Measurements from ENCODE around the gene CTU2. TPM values are rescaled to one million over a fixed set of nuclear protein-coding genes. Genes with fewer than 3 reads are reported as not detected.

Gene CTU2
- total RNA-seq, 1 donor from 2014 or later: 20.6 TPM

- Mint-ChIP-seq H3K27me3 (ENCODE audit: unreplicated experiment) (no peaks in the 10 kb centered on the region), H3K27ac (ENCODE audit: unreplicated experiment) (no peak overlapping the region), H3K4me1 (ENCODE audit: unreplicated experiment) (no peaks in the 10 kb centered on the region), H3K4me3 (ENCODE audit: unreplicated experiment) (no peak overlapping the region), H3K36me3 (ENCODE audit: unreplicated experiment) (no peaks in the 10 kb centered on the region), H3K9me3 (ENCODE audit: unreplicated experiment) (no peaks in the 10 kb centered on the region)
- no peak for TF ChIP-seq CTCF (IDR thresholded peaks at IDR 0.05)
- no peak for DNase-seq (ENCODE audit: extremely low spot score, unreplicated experiment)
These were observed 29.6 kb upstream of the CTU2 start for GRCh38 chr16:88676502-88677242.

GRCh38 chr16:88677721-88678120, 28.6 kb upstream of the CTU2 start:
- Mint-ChIP-seq H3K27ac (ENCODE audit: unreplicated experiment) (no peak overlapping the region), H3K36me3 (ENCODE audit: unreplicated experiment) (no peaks in the 10 kb centered on the region), H3K27me3 (ENCODE audit: unreplicated experiment) (peaks cover 2% of the 10 kb centered on the region), H3K4me1 (ENCODE audit: unreplicated experiment) (no peaks in the 10 kb centered on the region), H3K4me3 (ENCODE audit: unreplicated experiment) (no peak overlapping the region), H3K9me3 (ENCODE audit: unreplicated experiment) (no peaks in the 10 kb centered on the region)
- no peak for TF ChIP-seq CTCF (IDR thresholded peaks at IDR 0.05)
- no peak for DNase-seq (ENCODE audit: extremely low spot score, unreplicated experiment)

- no peak overlapping the region for H3K27ac Mint-ChIP-seq (ENCODE audit: unreplicated experiment)
- no peaks in the 10 kb centered on the region for H3K9me3 Mint-ChIP-seq (ENCODE audit: unreplicated experiment)
- peaks cover 2% of the 10 kb centered on the region for H3K27me3 Mint-ChIP-seq (ENCODE audit: unreplicated experiment)
- no peak overlapping the region for H3K4me3 Mint-ChIP-seq (ENCODE audit: unreplicated experiment)
- H3K4me1 Mint-ChIP-seq (ENCODE audit: unreplicated experiment): no peaks in the 10 kb centered on the region
- H3K36me3 Mint-ChIP-seq (ENCODE audit: unreplicated experiment): no peaks in the 10 kb centered on the region
- no peak for TF ChIP-seq CTCF (IDR thresholded peaks at IDR 0.05)
- DNase-seq (ENCODE audit: extremely low spot score, unreplicated experiment): no peak
These were observed 27.9 kb upstream of the CTU2 start for GRCh38 chr16:88678224-88678979.

GRCh38 chr16:88680554-88681083, 25.7 kb upstream of the CTU2 start:
- no peak overlapping the region for H3K27ac Mint-ChIP-seq (ENCODE audit: unreplicated experiment)
- TF ChIP-seq CTCF (IDR thresholded peaks at IDR 0.05): no peak
- no peak overlapping the region for H3K4me3 Mint-ChIP-seq (ENCODE audit: unreplicated experiment)
- H3K36me3 Mint-ChIP-seq (ENCODE audit: unreplicated experiment): no peaks in the 10 kb centered on the region
- no peak for DNase-seq (ENCODE audit: extremely low spot score, unreplicated experiment)
- H3K4me1 Mint-ChIP-seq (ENCODE audit: unreplicated experiment): peaks cover 2% of the 10 kb centered on the region
- no peaks in the 10 kb centered on the region for H3K9me3 Mint-ChIP-seq (ENCODE audit: unreplicated experiment)
- H3K27me3 Mint-ChIP-seq (ENCODE audit: unreplicated experiment): peaks cover 20% of the 10 kb centered on the region

GRCh38 chr16:88681084-88681680, 25.1 kb upstream of the CTU2 start:
- TF ChIP-seq CTCF (IDR thresholded peaks at IDR 0.05): peak; percentile 20
- no peak overlapping the region for H3K27ac Mint-ChIP-seq (ENCODE audit: unreplicated experiment)
- H3K4me3 Mint-ChIP-seq (ENCODE audit: unreplicated experiment): no peak overlapping the region
- H3K36me3 Mint-ChIP-seq (ENCODE audit: unreplicated experiment): no peaks in the 10 kb centered on the region
- peaks cover 20% of the 10 kb centered on the region for H3K27me3 Mint-ChIP-seq (ENCODE audit: unreplicated experiment)
- DNase-seq (ENCODE audit: extremely low spot score, unreplicated experiment): no peak
- H3K9me3 Mint-ChIP-seq (ENCODE audit: unreplicated experiment): no peaks in the 10 kb centered on the region
- peaks cover 2% of the 10 kb centered on the region for H3K4me1 Mint-ChIP-seq (ENCODE audit: unreplicated experiment)

Measured in osteocyte (in vitro differentiated cells).